ENCODE results near the gene SKAP2. TPM values are rescaled to one million over a fixed set of nuclear protein-coding genes. Genes with fewer than 3 reads are reported as not detected.
A peak's percentile ranks its signal among the peaks of the same experiment; 100 is the strongest.

The SKAP2 gene
- total and polyA plus RNA-seq, 2 donors (not counting 1 experiment from before 2014, with no cell fraction given): 17.5 to 25.9 TPM

DNA sequence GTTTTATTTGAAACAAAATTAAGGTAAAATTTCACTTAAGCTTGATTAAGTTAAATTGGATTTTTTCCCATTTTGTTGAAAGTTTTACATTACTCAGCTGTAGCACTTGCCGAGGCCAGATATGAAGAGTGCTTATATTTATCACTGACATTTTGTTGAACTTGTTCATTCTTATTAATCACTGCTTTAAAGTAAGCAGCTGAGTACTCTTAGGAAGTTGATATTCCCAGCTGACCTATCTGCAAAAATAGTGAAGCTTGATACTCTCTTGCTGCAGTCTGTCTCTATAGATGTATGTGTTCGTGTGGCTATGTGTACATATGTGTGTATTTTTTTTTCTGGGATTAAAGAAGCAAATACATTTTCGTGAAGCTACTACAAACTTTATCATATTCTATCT is 150.0 kb downstream of the SKAP2 start:
- TF ChIP-seq, protein P1, sequence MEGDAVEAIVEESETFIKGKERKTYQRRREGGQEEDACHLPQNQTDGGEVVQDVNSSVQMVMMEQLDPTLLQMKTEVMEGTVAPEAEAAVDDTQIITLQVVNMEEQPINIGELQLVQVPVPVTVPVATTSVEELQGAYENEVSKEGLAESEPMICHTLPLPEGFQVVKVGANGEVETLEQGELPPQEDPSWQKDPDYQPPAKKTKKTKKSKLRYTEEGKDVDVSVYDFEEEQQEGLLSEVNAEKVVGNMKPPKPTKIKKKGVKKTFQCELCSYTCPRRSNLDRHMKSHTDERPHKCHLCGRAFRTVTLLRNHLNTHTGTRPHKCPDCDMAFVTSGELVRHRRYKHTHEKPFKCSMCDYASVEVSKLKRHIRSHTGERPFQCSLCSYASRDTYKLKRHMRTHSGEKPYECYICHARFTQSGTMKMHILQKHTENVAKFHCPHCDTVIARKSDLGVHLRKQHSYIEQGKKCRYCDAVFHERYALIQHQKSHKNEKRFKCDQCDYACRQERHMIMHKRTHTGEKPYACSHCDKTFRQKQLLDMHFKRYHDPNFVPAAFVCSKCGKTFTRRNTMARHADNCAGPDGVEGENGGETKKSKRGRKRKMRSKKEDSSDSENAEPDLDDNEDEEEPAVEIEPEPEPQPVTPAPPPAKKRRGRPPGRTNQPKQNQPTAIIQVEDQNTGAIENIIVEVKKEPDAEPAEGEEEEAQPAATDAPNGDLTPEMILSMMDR (conservative IDR thresholded peaks at IDR 0.05 in 1 of 2, IDR thresholded peaks at IDR 0.05 in 1 of 2; ENCODE audit: low read depth in 1 of 2, low read length in 2 of 2): no peak
- TF ChIP-seq EZH2 (IDR thresholded peaks at IDR 0.05; ENCODE audit: low read length, missing control alignments): no peak
- H3K4me2 ChIP-seq (ENCODE audit: extremely low read depth, insufficient read depth, low read length): no peak overlapping the region
- H4K20me1 ChIP-seq (ENCODE audit: control insufficient read depth, extremely low read depth, insufficient read depth, low read length): no peaks in the 10 kb centered on the region
- H3K79me2 ChIP-seq (ENCODE audit: control insufficient read depth, insufficient read depth, low read length): no peaks in the 10 kb centered on the region
- no peak overlapping the region for H3K4me3 ChIP-seq (replicated peaks in 1 of 4; ENCODE audit: control extremely low read depth in 1 of 4, insufficient read depth in 1 of 4, low read depth in 3 of 4, low read length in 4 of 4)
- no peak overlapping the region for H3K9ac ChIP-seq (ENCODE audit: insufficient read depth, low read length)
- no peak overlapping the region for H2AFZ ChIP-seq (ENCODE audit: low read length)
- H3K4me1 ChIP-seq (ENCODE audit: control insufficient read depth, extremely low read depth, insufficient read depth, low read length): peaks cover 3% of the 10 kb centered on the region
- no peaks in the 10 kb centered on the region for H3K27me3 ChIP-seq (ENCODE audit: control insufficient read depth, insufficient read depth, low read length)
- no peaks in the 10 kb centered on the region for H3K9me3 ChIP-seq (ENCODE audit: control insufficient read depth, insufficient read depth, low read depth, low read length)
- DNase-seq (ENCODE audit: low read depth in 2 of 2): peak in 1 of 2 donors; percentile 14
- no peak overlapping the region for H3K27ac ChIP-seq (ENCODE audit: insufficient read depth, low read length)
- H3K36me3 ChIP-seq (ENCODE audit: control insufficient read depth, insufficient read depth, low read length): no peaks in the 10 kb centered on the region

DNA sequence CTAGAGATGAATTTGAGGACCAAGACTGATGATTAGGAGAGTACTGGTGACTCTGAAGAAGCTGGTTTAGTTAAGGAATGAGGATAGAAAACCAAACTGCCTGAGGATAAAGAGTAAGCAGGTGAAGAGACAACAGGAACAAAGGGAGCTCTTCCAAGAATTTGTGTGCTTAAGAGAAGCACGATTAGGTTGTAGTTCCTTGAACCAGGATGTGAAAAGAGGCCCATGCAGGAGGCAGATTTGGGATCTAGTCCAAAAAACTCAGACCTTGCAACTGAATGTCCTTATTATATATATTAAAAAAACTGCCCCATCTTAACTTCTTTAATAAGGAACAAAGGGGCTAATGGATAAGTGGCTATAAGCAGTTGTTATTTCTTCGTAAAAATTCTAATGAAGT is 150.4 kb downstream of the SKAP2 start:
- Histone ChIP-seq H3K9me3 (ENCODE audit: control insufficient read depth, insufficient read depth, low read depth, low read length) (no peaks in the 10 kb centered on the region), H4K20me1 (ENCODE audit: control insufficient read depth, extremely low read depth, insufficient read depth, low read length) (no peaks in the 10 kb centered on the region), H3K4me3 (replicated peaks in 1 of 4; ENCODE audit: control extremely low read depth in 1 of 4, insufficient read depth in 1 of 4, low read depth in 3 of 4, low read length in 4 of 4) (no peak overlapping the region), H3K27ac (ENCODE audit: insufficient read depth, low read length) (no peak overlapping the region), H3K36me3 (ENCODE audit: control insufficient read depth, insufficient read depth, low read length) (no peaks in the 10 kb centered on the region), H3K4me1 (ENCODE audit: control insufficient read depth, extremely low read depth, insufficient read depth, low read length) (peaks cover 3% of the 10 kb centered on the region), H3K9ac (ENCODE audit: insufficient read depth, low read length) (no peak overlapping the region), H2AFZ (ENCODE audit: low read length) (no peak overlapping the region), H3K4me2 (ENCODE audit: extremely low read depth, insufficient read depth, low read length) (no peak overlapping the region), H3K79me2 (ENCODE audit: control insufficient read depth, insufficient read depth, low read length) (no peaks in the 10 kb centered on the region), H3K27me3 (ENCODE audit: control insufficient read depth, insufficient read depth, low read length) (no peaks in the 10 kb centered on the region)
- DNase-seq (ENCODE audit: low read depth in 2 of 2): no peak
- TF ChIP-seq, protein P1 (conservative IDR thresholded peaks at IDR 0.05 in 1 of 2, IDR thresholded peaks at IDR 0.05 in 1 of 2; ENCODE audit: low read depth in 1 of 2, low read length in 2 of 2): no peak
- TF ChIP-seq EZH2 (IDR thresholded peaks at IDR 0.05; ENCODE audit: low read length, missing control alignments): no peak

DNA sequence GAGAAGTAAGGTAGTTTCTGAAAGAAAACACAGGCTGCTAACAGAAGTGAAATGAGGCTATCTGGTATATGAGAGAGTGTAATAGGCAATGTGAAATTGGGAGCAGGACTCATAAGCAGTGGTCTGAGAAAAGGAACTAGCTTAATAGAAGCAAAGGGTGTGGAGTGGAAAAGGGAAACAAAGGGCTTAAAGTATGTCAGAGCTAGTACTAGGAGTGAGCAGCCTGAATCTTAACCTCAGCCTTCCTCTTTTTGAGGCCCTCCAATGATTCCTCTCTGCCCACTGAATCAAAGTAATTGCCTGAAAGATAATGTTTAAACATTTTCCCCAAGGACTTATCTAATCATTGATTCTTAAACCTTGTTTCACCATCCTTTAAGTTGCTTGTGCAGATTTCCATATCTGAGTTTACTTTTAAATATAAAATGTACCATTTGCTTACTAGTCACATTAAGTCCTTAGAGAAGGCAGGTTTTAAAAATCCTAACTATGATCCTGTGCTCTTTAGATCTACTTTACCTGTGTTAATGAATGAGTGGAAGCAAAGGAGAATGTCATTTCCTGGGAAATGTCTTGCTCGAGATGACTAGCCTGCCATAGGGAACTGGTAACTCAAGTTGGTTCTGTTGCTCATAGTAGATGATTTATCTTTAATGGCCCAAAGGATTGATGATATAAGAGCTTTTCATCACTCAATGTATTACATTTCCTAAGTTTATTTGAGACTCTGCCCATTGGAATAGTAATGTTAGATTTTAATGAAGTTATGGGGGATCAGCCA is 155.0 kb downstream of the SKAP2 start:
- Histone ChIP-seq H3K27me3 (ENCODE audit: control insufficient read depth, insufficient read depth, low read length) (no peaks in the 10 kb centered on the region), H3K4me2 (ENCODE audit: extremely low read depth, insufficient read depth, low read length) (no peak overlapping the region), H4K20me1 (ENCODE audit: control insufficient read depth, extremely low read depth, insufficient read depth, low read length) (no peaks in the 10 kb centered on the region), H3K9ac (ENCODE audit: insufficient read depth, low read length) (no peak overlapping the region), H3K9me3 (ENCODE audit: control insufficient read depth, insufficient read depth, low read depth, low read length) (no peaks in the 10 kb centered on the region), H3K4me1 (ENCODE audit: control insufficient read depth, extremely low read depth, insufficient read depth, low read length) (peaks cover 9% of the 10 kb centered on the region), H2AFZ (ENCODE audit: low read length) (no peak overlapping the region), H3K79me2 (ENCODE audit: control insufficient read depth, insufficient read depth, low read length) (no peaks in the 10 kb centered on the region), H3K4me3 (replicated peaks in 1 of 4; ENCODE audit: control extremely low read depth in 1 of 4, insufficient read depth in 1 of 4, low read depth in 3 of 4, low read length in 4 of 4) (no peak overlapping the region), H3K36me3 (ENCODE audit: control insufficient read depth, insufficient read depth, low read length) (no peaks in the 10 kb centered on the region), H3K27ac (ENCODE audit: insufficient read depth, low read length) (no peak overlapping the region)
- no peak for DNase-seq (ENCODE audit: low read depth in 2 of 2)
- no peak for TF ChIP-seq EZH2 (IDR thresholded peaks at IDR 0.05; ENCODE audit: low read length, missing control alignments)
- TF ChIP-seq, protein P1 (conservative IDR thresholded peaks at IDR 0.05 in 1 of 2, IDR thresholded peaks at IDR 0.05 in 1 of 2; ENCODE audit: low read depth in 1 of 2, low read length in 2 of 2): no peak

Data from fibroblast of lung (primary cell).